Thyroid gland (tissue), 4 donors: ENCODE results near the gene NNT.

ENCODE experiments used
- POLR2A ChIP-seq, 2 donors: fragments of 450-650 bp; IDR thresholded peaks; one replicate each; pipeline ENCODE4 v1.6.1; 2017; ENCODE audit warnings: antibody characterized with exemption in 2 of 2, mild to moderate bottlenecking in 2 of 2, moderate library complexity in 1 of 2
- TF ChIP-seq, protein P1 (sequence below), 6 experiments: fragments of 200-600 bp in 3 of 6; fragments of 450-650 bp in 3 of 6; sonication (generic) in 3 of 6; IDR thresholded peaks; one replicate each; pipeline ENCODE4 v1.5.1; 2016 to 2019; ENCODE audit warnings: antibody characterized with exemption in 6 of 6, mild to moderate bottlenecking in 2 of 6, inconsistent platforms in 1 of 6, moderate library complexity in 1 of 6

DNA sequence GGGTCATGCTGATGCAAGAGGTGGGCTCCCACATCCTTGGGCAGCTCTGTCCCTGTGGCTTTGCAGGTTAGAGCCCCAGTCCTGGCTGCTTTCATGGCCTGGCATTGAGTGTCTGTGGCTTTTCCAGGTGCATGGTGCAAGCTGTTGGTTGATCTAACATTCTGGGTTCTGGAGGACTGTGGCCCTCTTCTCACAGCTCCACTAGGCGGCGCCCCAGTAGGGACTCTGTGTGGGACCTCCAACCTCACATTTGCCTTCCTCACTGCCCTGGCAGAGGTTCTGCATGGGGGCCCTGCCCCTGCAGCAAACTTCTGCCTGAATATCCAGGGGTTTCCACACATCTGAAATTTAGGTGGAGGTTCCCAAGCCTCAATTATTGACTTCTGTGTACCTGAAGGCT is 150.1 kb downstream of the NNT start:
- TF ChIP-seq, protein P1, sequence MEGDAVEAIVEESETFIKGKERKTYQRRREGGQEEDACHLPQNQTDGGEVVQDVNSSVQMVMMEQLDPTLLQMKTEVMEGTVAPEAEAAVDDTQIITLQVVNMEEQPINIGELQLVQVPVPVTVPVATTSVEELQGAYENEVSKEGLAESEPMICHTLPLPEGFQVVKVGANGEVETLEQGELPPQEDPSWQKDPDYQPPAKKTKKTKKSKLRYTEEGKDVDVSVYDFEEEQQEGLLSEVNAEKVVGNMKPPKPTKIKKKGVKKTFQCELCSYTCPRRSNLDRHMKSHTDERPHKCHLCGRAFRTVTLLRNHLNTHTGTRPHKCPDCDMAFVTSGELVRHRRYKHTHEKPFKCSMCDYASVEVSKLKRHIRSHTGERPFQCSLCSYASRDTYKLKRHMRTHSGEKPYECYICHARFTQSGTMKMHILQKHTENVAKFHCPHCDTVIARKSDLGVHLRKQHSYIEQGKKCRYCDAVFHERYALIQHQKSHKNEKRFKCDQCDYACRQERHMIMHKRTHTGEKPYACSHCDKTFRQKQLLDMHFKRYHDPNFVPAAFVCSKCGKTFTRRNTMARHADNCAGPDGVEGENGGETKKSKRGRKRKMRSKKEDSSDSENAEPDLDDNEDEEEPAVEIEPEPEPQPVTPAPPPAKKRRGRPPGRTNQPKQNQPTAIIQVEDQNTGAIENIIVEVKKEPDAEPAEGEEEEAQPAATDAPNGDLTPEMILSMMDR (IDR thresholded peaks at IDR 0.05): no peak
- no peak for TF ChIP-seq POLR2A (IDR thresholded peaks at IDR 0.05)
